ENCODE data around the gene SDS. TPM values are rescaled to one million over a fixed set of nuclear protein-coding genes. Genes with fewer than 3 reads are reported as not detected.

The SDS gene, protein sequence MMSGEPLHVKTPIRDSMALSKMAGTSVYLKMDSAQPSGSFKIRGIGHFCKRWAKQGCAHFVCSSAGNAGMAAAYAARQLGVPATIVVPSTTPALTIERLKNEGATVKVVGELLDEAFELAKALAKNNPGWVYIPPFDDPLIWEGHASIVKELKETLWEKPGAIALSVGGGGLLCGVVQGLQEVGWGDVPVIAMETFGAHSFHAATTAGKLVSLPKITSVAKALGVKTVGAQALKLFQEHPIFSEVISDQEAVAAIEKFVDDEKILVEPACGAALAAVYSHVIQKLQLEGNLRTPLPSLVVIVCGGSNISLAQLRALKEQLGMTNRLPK
- not detected in 2 replicates for total RNA-seq

GRCh38 chr12:113403435-113404415 is at the start of gene SDS:
Gene SDS, minus strand, starts transcription at chr12:113403887. Its CDS starts 4,179 bp downstream, at chr12:113399708.

DNA sequence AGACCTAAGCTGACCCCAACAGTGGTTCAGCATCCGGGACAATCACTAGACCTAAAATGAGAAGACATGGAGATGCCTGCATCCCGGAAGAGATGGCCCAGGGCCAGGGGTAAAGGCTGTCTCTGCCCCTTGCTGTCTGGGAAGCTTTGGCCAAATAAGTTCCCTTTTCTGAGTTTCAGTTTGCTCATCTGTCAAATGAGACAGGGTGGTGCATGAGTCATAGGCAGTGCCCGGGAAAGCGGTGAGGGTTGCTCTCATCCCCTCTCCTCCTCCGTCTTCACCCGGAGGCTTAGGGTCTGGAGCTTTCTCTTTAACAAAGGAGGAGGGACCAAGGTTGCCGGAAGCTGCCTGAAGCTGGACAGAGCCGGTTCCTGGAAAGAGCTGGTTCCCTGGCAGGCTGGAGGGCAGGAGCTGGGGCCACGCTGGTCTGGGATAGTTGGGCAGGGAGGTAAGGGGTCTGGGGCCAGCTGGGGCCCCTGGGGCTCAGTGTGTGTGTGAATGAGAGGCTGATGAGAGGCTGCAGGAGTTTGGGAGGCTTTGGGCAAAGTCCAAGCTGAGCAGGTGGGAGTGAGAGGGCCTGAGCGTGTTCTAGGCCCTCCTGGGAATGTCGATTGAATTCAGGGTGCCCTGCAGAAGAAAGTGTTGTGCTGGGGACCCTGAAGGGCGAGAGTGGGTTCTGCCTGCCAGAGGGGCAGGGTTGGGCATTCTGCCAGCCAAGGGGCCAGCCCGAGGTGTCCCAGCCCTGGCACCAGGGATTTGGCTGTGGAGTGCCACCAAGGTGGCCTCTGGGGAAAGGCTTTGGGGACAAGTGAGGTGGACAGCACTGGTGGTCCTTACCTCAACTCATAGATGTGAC is 18.6 kb upstream of the SDS start, which contains the start of gene SDSL:
SDSL (plus strand) TSS at position 351 of the 856 bp plus-strand sequence. CDS start 5,603 bp downstream, outside the sequence.

DNA sequence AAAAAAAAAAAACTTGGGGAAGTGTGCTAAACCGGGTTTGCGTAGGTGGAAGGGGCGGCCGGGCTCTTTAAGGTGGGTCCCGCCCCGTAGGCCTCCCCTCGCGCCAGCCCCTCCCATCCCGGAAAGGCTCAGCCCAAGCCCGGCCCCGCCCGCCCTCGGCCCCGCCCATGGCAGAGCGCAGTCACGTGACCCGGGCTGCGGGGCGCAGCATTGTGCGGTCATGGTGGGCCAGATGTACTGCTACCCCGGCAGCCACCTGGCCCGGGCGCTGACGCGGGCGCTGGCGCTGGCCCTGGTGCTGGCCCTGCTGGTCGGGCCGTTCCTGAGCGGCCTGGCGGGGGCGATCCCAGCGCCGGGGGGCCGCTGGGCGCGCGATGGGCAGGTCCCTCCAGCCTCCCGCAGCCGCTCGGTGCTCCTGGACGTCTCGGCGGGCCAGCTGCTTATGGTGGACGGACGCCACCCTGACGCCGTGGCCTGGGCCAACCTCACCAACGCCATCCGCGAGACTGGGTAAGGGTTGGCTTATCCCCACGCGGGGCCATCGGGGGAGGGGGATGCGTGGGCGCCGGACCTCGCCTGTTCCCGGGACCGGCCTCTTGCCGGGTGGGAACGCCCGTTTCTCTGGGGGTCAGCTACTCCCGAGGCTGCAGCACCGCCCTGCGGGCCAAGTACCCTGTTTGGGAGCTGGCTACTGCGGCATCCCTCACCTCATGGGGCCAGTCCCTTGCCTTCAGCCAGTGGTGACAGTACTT is 45.1 kb downstream of the SDS start, which contains the start of gene PLBD2:
PLBD2 (plus strand) TSS at position 207 of the 752 bp plus-strand sequence; CDS start at position 221, 14 bp downstream.

Other genes starting within 250 kb of the SDS start
- 24.8 and 49.8 TPM in 2 replicates for gene DDX54, start 218.4 kb downstream of the SDS start, total RNA-seq
- 17.8 and 22.0 TPM in 2 replicates for gene RITA1, start 218.2 kb downstream of the SDS start, total RNA-seq
- gene TPCN1, start 182.4 kb downstream of the SDS start, total RNA-seq, result 14.6 and 20.6 TPM in 2 replicates
- gene SLC8B1, start 68.8 kb downstream of the SDS start, total RNA-seq, result 12.1 and 20.9 TPM in 2 replicates
- 22.0 and 59.2 TPM in 2 replicates for gene PLBD2, start 45.3 kb downstream of the SDS start, total RNA-seq
- gene SDSL, start 18.5 kb upstream of the SDS start, total RNA-seq, result 11.6 and 30.1 TPM in 2 replicates
- not detected in 2 replicates for gene LHX5, start 68.0 kb upstream of the SDS start, total RNA-seq

All from regular cardiac myocyte (primary cell).